ENCODE measurements around the gene CPN2. TPM values are rescaled to one million over a fixed set of nuclear protein-coding genes. Genes with fewer than 3 reads are reported as not detected.

CPN2 gene
- total and polyA plus RNA-seq, 10 of the 15 experiments (the other 5 are each of a cell fraction or from before 2014, with no cell fraction given), result not detected

DNA sequence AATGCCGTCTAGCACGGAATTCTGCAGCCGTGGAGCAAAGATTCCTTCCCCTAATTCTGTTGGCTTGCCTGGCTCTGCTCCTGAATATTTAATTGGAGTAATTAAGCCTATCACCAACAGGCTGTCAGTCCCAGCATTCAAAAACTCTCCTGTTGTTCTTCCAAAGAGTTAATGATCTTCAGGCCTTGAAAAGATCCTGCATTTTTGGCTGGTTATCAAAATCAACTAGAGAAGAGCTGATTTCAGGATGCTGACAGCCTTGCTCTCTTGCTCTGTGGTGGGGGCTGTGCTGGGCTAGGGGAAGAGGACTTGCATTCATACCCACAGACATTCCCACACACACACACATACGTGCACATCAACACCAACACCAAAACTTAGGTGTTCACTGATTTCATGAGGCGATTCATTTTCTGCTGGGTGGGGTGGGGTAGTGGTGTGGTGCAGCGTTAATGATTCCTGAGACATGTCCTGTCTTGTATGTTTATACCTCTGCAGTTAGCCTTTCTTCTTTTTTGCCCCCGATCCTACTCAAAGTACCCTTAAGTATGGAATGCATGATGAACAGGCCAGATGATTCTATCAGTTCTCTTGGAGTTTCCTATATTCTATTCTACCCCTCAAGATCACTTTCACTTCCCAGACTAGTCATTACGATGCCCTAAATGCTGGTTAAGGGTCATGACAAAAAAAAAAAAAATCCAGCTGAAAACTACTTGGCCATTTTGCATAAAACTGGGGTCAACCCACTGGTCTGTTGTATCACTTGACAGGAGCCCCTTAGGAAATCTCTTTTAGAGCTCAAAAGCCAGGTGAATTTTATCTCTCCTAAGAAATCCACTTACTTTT, 42.3 kb downstream of the CPN2 start (continued):
- TF ChIP-seq, protein P1, sequence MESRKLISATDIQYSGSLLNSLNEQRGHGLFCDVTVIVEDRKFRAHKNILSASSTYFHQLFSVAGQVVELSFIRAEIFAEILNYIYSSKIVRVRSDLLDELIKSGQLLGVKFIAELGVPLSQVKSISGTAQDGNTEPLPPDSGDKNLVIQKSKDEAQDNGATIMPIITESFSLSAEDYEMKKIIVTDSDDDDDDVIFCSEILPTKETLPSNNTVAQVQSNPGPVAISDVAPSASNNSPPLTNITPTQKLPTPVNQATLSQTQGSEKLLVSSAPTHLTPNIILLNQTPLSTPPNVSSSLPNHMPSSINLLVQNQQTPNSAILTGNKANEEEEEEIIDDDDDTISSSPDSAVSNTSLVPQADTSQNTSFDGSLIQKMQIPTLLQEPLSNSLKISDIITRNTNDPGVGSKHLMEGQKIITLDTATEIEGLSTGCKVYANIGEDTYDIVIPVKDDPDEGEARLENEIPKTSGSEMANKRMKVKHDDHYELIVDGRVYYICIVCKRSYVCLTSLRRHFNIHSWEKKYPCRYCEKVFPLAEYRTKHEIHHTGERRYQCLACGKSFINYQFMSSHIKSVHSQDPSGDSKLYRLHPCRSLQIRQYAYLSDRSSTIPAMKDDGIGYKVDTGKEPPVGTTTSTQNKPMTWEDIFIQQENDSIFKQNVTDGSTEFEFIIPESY (IDR thresholded peaks at IDR 0.05), result no peak
- TF ChIP-seq MTA3 (IDR thresholded peaks at IDR 0.05; ENCODE audit: borderline replicate concordance, low read length), result no peak
- TF ChIP-seq, protein P2, sequence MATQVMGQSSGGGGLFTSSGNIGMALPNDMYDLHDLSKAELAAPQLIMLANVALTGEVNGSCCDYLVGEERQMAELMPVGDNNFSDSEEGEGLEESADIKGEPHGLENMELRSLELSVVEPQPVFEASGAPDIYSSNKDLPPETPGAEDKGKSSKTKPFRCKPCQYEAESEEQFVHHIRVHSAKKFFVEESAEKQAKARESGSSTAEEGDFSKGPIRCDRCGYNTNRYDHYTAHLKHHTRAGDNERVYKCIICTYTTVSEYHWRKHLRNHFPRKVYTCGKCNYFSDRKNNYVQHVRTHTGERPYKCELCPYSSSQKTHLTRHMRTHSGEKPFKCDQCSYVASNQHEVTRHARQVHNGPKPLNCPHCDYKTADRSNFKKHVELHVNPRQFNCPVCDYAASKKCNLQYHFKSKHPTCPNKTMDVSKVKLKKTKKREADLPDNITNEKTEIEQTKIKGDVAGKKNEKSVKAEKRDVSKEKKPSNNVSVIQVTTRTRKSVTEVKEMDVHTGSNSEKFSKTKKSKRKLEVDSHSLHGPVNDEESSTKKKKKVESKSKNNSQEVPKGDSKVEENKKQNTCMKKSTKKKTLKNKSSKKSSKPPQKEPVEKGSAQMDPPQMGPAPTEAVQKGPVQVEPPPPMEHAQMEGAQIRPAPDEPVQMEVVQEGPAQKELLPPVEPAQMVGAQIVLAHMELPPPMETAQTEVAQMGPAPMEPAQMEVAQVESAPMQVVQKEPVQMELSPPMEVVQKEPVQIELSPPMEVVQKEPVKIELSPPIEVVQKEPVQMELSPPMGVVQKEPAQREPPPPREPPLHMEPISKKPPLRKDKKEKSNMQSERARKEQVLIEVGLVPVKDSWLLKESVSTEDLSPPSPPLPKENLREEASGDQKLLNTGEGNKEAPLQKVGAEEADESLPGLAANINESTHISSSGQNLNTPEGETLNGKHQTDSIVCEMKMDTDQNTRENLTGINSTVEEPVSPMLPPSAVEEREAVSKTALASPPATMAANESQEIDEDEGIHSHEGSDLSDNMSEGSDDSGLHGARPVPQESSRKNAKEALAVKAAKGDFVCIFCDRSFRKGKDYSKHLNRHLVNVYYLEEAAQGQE (IDR thresholded peaks at IDR 0.05; ENCODE audit: low read depth, low read length), result no peak
- no peak for TF ChIP-seq TARDBP (IDR thresholded peaks at IDR 0.05; ENCODE audit: borderline replicate concordance)
- TF ChIP-seq, protein P3, sequence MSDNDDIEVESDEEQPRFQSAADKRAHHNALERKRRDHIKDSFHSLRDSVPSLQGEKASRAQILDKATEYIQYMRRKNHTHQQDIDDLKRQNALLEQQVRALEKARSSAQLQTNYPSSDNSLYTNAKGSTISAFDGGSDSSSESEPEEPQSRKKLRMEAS (IDR thresholded peaks at IDR 0.05; ENCODE audit: low read depth, low read length), result no peak
- TF ChIP-seq CHD1 (IDR thresholded peaks at IDR 0.05; ENCODE audit: low read depth, low read length), result no peak
- TF ChIP-seq NFXL1 (IDR thresholded peaks at IDR 0.05; ENCODE audit: borderline replicate concordance), result no peak
- no peak for TF ChIP-seq POLR2AphosphoS5 (IDR thresholded peaks at IDR 0.05; ENCODE audit: low read length)
- TF ChIP-seq LARP7 (IDR thresholded peaks at IDR 0.05), result no peak
- no peak for TF ChIP-seq STAT1 (conservative IDR thresholded peaks at IDR 0.05)
- no peak for TF ChIP-seq MEF2A (IDR thresholded peaks at IDR 0.05; ENCODE audit: insufficient read depth, low read depth, low read length)
- TF ChIP-seq RELA (IDR thresholded peaks at IDR 0.05; ENCODE audit: borderline replicate concordance, partially characterized antibody), result no peak
- no peak for TF ChIP-seq GABPA (IDR thresholded peaks at IDR 0.05; ENCODE audit: low read depth)
- TF ChIP-seq SMARCA5 (IDR thresholded peaks at IDR 0.05), result no peak
- TF ChIP-seq MXI1 (IDR thresholded peaks at IDR 0.05; ENCODE audit: low read depth, low read length), result no peak
- TF ChIP-seq SIN3A (IDR thresholded peaks at IDR 0.05; ENCODE audit: low read depth, low read length), result no peak
- TF ChIP-seq, protein P4, sequence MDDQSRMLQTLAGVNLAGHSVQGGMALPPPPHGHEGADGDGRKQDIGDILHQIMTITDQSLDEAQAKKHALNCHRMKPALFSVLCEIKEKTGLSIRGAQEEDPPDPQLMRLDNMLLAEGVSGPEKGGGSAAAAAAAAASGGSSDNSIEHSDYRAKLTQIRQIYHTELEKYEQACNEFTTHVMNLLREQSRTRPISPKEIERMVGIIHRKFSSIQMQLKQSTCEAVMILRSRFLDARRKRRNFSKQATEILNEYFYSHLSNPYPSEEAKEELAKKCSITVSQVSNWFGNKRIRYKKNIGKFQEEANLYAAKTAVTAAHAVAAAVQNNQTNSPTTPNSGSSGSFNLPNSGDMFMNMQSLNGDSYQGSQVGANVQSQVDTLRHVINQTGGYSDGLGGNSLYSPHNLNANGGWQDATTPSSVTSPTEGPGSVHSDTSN (IDR thresholded peaks at IDR 0.05; ENCODE audit: insufficient replicate concordance, low read depth, low read length), result no peak
- no peak for TF ChIP-seq SIX5 (IDR thresholded peaks at IDR 0.05; ENCODE audit: low read depth, low read length, severe bottlenecking)
- no peak for TF ChIP-seq BCL11A (IDR thresholded peaks at IDR 0.05; ENCODE audit: low read depth, low read length)
- TF ChIP-seq, protein P5, sequence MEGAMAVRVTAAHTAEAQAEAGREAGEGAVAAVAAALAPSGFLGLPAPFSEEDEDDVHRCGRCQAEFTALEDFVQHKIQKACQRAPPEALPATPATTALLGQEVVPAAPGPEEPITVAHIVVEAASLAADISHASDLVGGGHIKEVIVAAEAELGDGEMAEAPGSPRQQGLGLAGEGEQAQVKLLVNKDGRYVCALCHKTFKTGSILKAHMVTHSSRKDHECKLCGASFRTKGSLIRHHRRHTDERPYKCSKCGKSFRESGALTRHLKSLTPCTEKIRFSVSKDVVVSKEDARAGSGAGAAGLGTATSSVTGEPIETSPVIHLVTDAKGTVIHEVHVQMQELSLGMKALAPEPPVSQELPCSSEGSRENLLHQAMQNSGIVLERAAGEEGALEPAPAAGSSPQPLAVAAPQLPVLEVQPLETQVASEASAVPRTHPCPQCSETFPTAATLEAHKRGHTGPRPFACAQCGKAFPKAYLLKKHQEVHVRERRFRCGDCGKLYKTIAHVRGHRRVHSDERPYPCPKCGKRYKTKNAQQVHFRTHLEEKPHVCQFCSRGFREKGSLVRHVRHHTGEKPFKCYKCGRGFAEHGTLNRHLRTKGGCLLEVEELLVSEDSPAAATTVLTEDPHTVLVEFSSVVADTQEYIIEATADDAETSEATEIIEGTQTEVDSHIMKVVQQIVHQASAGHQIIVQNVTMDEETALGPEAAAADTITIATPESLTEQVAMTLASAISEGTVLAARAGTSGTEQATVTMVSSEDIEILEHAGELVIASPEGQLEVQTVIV (IDR thresholded peaks at IDR 0.05; ENCODE audit: borderline replicate concordance, partially characterized antibody), result no peak
- no peak for TF ChIP-seq KAT2A (conservative IDR thresholded peaks at IDR 0.05; ENCODE audit: control insufficient read depth, low read depth, low read length)
- no peak for TF ChIP-seq HDAC6 (IDR thresholded peaks at IDR 0.05; ENCODE audit: unreplicated experiment)
